ENCODE results near the gene ZNF428. TPM values are rescaled to one million over a fixed set of nuclear protein-coding genes. Genes with fewer than 3 reads are reported as not detected.
"Not testable (repeated sequence)": the region's sequence is repeated elsewhere in the genome, so short reads cannot be mapped to it uniquely, and the experiment has no call there.

The ZNF428 gene
- total RNA-seq, 1 experiment from 2014 or later, result 58.4 TPM

- DNase-seq (ENCODE audit: low read depth), result no peak
These were observed 25.2 kb downstream of the ZNF428 start for GRCh38 chr19:43594081-43594697.

GRCh38 chr19:43592800-43593350, 26.6 kb downstream of the ZNF428 start:
- DNase-seq (ENCODE audit: low read depth), result no peak

- DNase-seq (ENCODE audit: low read depth), result no peak
These were observed 27.3 kb downstream of the ZNF428 start for GRCh38 chr19:43591904-43592772.

- no peak for DNase-seq (ENCODE audit: low read depth)
These were observed 29.8 kb downstream of the ZNF428 start for GRCh38 chr19:43589678-43590077.

- DNase-seq (ENCODE audit: low read depth), result no peak
These were observed 30.2 kb downstream of the ZNF428 start for GRCh38 chr19:43589277-43589676.

- not testable (repeated sequence) for DNase-seq (ENCODE audit: low read depth)
These were observed 32.4 kb downstream of the ZNF428 start for GRCh38 chr19:43587029-43587428.

GRCh38 chr19:43586346-43586745, 33.1 kb downstream of the ZNF428 start:
- no peak for DNase-seq (ENCODE audit: low read depth)

- no peak for DNase-seq (ENCODE audit: low read depth)
These were observed 34.9 kb downstream of the ZNF428 start for GRCh38 chr19:43584484-43584883.

GRCh38 chr19:43582495-43582894, 36.9 kb downstream of the ZNF428 start:
- DNase-seq (ENCODE audit: low read depth), result no peak

GRCh38 chr19:43581467-43581866, 38.0 kb downstream of the ZNF428 start:
- no peak for DNase-seq (ENCODE audit: low read depth)

GRCh38 chr19:43578787-43579186, 40.6 kb downstream of the ZNF428 start:
- no peak for DNase-seq (ENCODE audit: low read depth)

- no peak for DNase-seq (ENCODE audit: low read depth)
These were observed 43.2 kb downstream of the ZNF428 start for GRCh38 chr19:43575955-43576878.

- DNase-seq (ENCODE audit: low read depth), result peak; percentile 98
These were observed 44.1 kb downstream of the ZNF428 start, which contains the start of the genes PINLYP and XRCC1 for GRCh38 chr19:43575156-43575950. PINLYP (plus strand) TSS chr19:43575801; CDS start chr19:43577192, 1,391 bp downstream. XRCC1 (minus strand) TSS chr19:43575527; CDS start chr19:43575458, 69 bp downstream.

- peak; percentile 53 for DNase-seq (ENCODE audit: low read depth)
These were observed 44.8 kb downstream of the ZNF428 start for GRCh38 chr19:43574424-43575155.

GRCh38 chr19:43572171-43572588, 47.2 kb downstream of the ZNF428 start:
- DNase-seq (ENCODE audit: low read depth), result no peak

- DNase-seq (ENCODE audit: low read depth), result no peak
These were observed 49.1 kb downstream of the ZNF428 start for GRCh38 chr19:43570174-43570791.

GRCh38 chr19:43569657-43570056, 49.8 kb downstream of the ZNF428 start:
- no peak for DNase-seq (ENCODE audit: low read depth)

- DNase-seq (ENCODE audit: low read depth), result no peak
These were observed 54.6 kb downstream of the ZNF428 start for GRCh38 chr19:43564800-43565199.

GRCh38 chr19:43563816-43564457, 55.5 kb downstream of the ZNF428 start:
- DNase-seq (ENCODE audit: low read depth), result no peak

Data from LHCN-M2 (cell line).